NB4 (cell line): ENCODE results near the gene CSAD.

Source experiments
- MYC ChIP-seq: IDR thresholded peaks from 2 replicates; pipeline ENCODE4 v1.6.1; 2011; ENCODE audit warnings: low read depth, low read length
- POLR2A ChIP-seq: IDR thresholded peaks from 2 replicates; pipeline ENCODE4 v1.6.1; 2011; ENCODE audit warnings: mild to moderate bottlenecking; ENCODE audit not compliant: insufficient read length; ENCODE audit errors: extremely low read depth
- TF ChIP-seq, protein P1 (sequence below): IDR thresholded peaks from one replicate; pipeline ENCODE4 v1.5.1; 2012; ENCODE audit warnings: low read depth, low read length

DNA sequence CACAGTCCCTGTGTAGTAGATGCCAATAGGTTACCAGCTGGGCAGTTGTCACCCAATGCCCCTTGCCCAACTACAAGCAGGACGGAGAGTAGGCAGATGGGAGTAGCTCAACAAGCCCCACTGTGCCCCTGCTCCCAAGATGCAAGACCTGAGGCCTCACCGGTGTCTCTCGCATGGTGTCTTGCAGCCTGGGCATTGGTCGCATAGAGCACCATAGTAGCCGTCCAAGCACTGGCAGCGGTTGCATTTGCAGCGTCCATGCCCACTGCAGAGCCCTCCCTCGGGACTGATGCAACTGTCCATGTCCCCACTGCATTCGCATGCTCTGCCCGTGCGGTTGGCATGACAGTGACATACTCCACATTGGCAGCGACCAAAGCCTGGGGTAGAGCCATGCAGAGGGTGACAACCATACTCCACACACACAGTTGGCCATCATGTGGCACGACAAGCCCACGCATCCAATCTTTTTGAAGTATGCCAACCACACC lies 11.9 kb upstream of the CSAD start:
- TF ChIP-seq POLR2A (no peak), MYC (no peak)
- TF ChIP-seq, protein P1, sequence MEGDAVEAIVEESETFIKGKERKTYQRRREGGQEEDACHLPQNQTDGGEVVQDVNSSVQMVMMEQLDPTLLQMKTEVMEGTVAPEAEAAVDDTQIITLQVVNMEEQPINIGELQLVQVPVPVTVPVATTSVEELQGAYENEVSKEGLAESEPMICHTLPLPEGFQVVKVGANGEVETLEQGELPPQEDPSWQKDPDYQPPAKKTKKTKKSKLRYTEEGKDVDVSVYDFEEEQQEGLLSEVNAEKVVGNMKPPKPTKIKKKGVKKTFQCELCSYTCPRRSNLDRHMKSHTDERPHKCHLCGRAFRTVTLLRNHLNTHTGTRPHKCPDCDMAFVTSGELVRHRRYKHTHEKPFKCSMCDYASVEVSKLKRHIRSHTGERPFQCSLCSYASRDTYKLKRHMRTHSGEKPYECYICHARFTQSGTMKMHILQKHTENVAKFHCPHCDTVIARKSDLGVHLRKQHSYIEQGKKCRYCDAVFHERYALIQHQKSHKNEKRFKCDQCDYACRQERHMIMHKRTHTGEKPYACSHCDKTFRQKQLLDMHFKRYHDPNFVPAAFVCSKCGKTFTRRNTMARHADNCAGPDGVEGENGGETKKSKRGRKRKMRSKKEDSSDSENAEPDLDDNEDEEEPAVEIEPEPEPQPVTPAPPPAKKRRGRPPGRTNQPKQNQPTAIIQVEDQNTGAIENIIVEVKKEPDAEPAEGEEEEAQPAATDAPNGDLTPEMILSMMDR: no peak
